GM12872 (cell line): ENCODE measurements around the gene RIC3.

Source experiments
- CTCF ChIP-seq: IDR thresholded peaks from 3 replicates; pipeline ENCODE4 v1.5.1; 2011; ENCODE audit warnings: low read depth, mild to moderate bottlenecking, low read length, moderate library complexity; ENCODE audit not compliant: insufficient read depth

RIC3 gene

GRCh38 chr11:8156877-8157276 lies 11.9 kb downstream of the RIC3 start:
- no peak for TF ChIP-seq CTCF

- TF ChIP-seq CTCF: no peak
Measured at GRCh38 chr11:8149726-8150125, 19.1 kb downstream of the RIC3 start.

- TF ChIP-seq CTCF: no peak
Measured at GRCh38 chr11:8138526-8138925, 30.3 kb downstream of the RIC3 start.

GRCh38 chr11:8127447-8127846 lies 41.4 kb downstream of the RIC3 start:
- no peak for TF ChIP-seq CTCF

- no peak for TF ChIP-seq CTCF
Measured at GRCh38 chr11:8126649-8127289, 42.1 kb downstream of the RIC3 start.

GRCh38 chr11:8122173-8122764 lies 46.6 kb downstream of the RIC3 start:
- TF ChIP-seq CTCF: no peak

GRCh38 chr11:8111636-8112035 lies 57.2 kb downstream of the RIC3 start:
- no peak for TF ChIP-seq CTCF
